ENCODE data around the gene PRSS21.

PRSS21 gene

GRCh38 chr16:2867987-2868789 is 51.2 kb downstream of the PRSS21 start:
- DNase-seq = peak; percentile 92

All from fibroblast of skin of back (primary cell).